HepG2 (cell line): ENCODE results near the gene STIP1. TPM values are rescaled to one million over a fixed set of nuclear protein-coding genes. Genes with fewer than 3 reads are reported as not detected.
A peak's percentile ranks its signal among the peaks of the same experiment; 100 is the strongest.

Experiments used
- ATAC-seq: fragments of 200-7000 bp; cut with Tn5 transposase; 3 replicates; pipeline ENCODE4 v1.9.1; 2020; ENCODE audit warnings: mild to moderate bottlenecking, moderate library complexity
- BruUV-seq: library from RNA; stranded (reverse); fragments of 400-500 nt; replicated peaks from 2 replicates; lab custom pipeline; 2021; lab: Mats Ljungman, UMichigan
- CTCF ChIA-PET: fragments of 300-600 bp; formaldehyde crosslinking; extraction: SDS; loops from one replicate; lab custom pipeline; 2021; ENCODE audit warnings: low total read pairs, inconsistent platforms, low intra/inter-chr PET ratio; lab: Yijun Ruan, JAX
- POLR2A ChIA-PET: fragments of 350-600 bp; sonication (Branson Sonifier 250); formaldehyde crosslinking; loops from one replicate; lab custom pipeline; 2020; ENCODE audit warnings: antibody characterized with exemption, inconsistent platforms; lab: Yijun Ruan, JAX
- DNase-seq: peaks from one replicate; pipeline ENCODE4 v3.0.0-alpha.2; 2015; ENCODE audit warnings: low spot score
- FAIRE-seq: peaks from 3 replicates; lab custom pipeline; 2011; peaks lifted over from hg19 to GRCh38; lab: Jason Lieb, UNC
- H2AFZ ChIP-seq: one replicate; pipeline ENCODE4 v1.6.1; 2011; ENCODE audit warnings: low read length, inconsistent platforms
- H3K27ac ChIP-seq: fragments of 300-600 bp; 3 replicates; pipeline ENCODE4 v1.8.0; 2011; ENCODE audit warnings: mixed run types, mild to moderate bottlenecking, mixed read lengths, low read length, inconsistent platforms; ENCODE audit not compliant: insufficient read depth; ENCODE audit errors: extremely low read length
- H3K27me3 ChIP-seq, 2 experiments: fragments of 200-600 bp in 1 of 2; 2 replicates in 1 of 2; 3 replicates in 1 of 2; pipeline versions ENCODE4 v1.6.0 to v1.8.0; 2011; ENCODE audit warnings: low read length in 2 of 2, mild to moderate bottlenecking in 2 of 2, moderate library complexity in 2 of 2, inconsistent platforms in 1 of 2; ENCODE audit not compliant: insufficient read depth in 2 of 2, control insufficient read depth in 1 of 2
- H3K36me3 ChIP-seq, 2 experiments: fragments of 200-600 bp in 1 of 2; replicated peaks in 1 of 2; 2 replicates in 1 of 2; 3 replicates in 1 of 2; pipeline versions ENCODE4 v1.5.1 to v1.8.0; 2011; ENCODE audit warnings: low read length in 2 of 2, inconsistent platforms in 1 of 2; ENCODE audit not compliant: insufficient read depth in 2 of 2, control insufficient read depth in 1 of 2
- H3K4me1 ChIP-seq: 2 replicates; pipeline ENCODE4 v1.5.1; 2012; ENCODE audit warnings: low read length, inconsistent platforms; ENCODE audit not compliant: insufficient read depth
- H3K4me2 ChIP-seq: 2 replicates; pipeline ENCODE4 v1.6.0; 2011; ENCODE audit warnings: low read depth, low read length, inconsistent platforms
- H3K4me3 ChIP-seq, 3 experiments: fragments of 200-600 bp in 1 of 3; sonication (generic), shearing (Covaris generic) in 1 of 3; replicated peaks in 1 of 3; 2 replicates each; pipeline ENCODE4 v1.5.1; 2011 to 2016; ENCODE audit warnings: low read length in 3 of 3, inconsistent platforms in 2 of 3, low read depth in 2 of 3, mild to moderate bottlenecking in 2 of 3, control low read depth in 1 of 3, mixed read lengths in 1 of 3; ENCODE audit not compliant: insufficient read depth in 1 of 3
- H3K79me2 ChIP-seq: one replicate; pipeline ENCODE4 v1.6.1; 2011; ENCODE audit warnings: low read length, inconsistent platforms; ENCODE audit not compliant: insufficient read depth
- H3K9ac ChIP-seq: 2 replicates; pipeline ENCODE4 v1.6.0; 2011; ENCODE audit warnings: mild to moderate bottlenecking, low read depth, low read length, inconsistent platforms; ENCODE audit not compliant: insufficient read depth
- H3K9me3 ChIP-seq: 2 replicates; pipeline ENCODE4 v1.5.1; 2012; ENCODE audit warnings: mild to moderate bottlenecking, low read length
- H4K20me1 ChIP-seq: 2 replicates; pipeline ENCODE4 v1.6.0; 2011; ENCODE audit warnings: inconsistent platforms, mild to moderate bottlenecking, low read length, moderate library complexity; ENCODE audit not compliant: insufficient read depth
- EZH2 ChIP-seq: conservative IDR thresholded peaks from 2 replicates; pipeline ENCODE4 v1.6.1; 2012; ENCODE audit warnings: mild to moderate bottlenecking, low read depth, low read length, moderate library complexity
- GZF1 ChIP-seq: sonication (generic); formaldehyde crosslinking; IDR thresholded peaks from 2 replicates; pipeline ENCODE4 v1.5.1; 2020; ENCODE audit warnings: mild to moderate bottlenecking, missing genetic modification reagents
- KLF9 ChIP-seq: IDR thresholded peaks from 2 replicates; pipeline ENCODE4 v1.6.1; 2016; ENCODE audit warnings: low read depth
- MTF1 ChIP-seq: sonication (generic); formaldehyde crosslinking; IDR thresholded peaks from 2 replicates; pipeline ENCODE4 v1.5.0; 2020; ENCODE audit warnings: missing genetic modification reagents
- POLR2A ChIP-seq, 2 experiments: IDR thresholded peaks; 2 replicates each; pipeline ENCODE4 v1.6.1; 2011; ENCODE audit warnings: low read depth in 2 of 2, low read length in 2 of 2, mild to moderate bottlenecking in 1 of 2, moderate library complexity in 1 of 2; ENCODE audit not compliant: insufficient read depth in 1 of 2
- SOX6 ChIP-seq, 2 experiments: fragments of 450-650 bp in 1 of 2; sonication (generic) in 1 of 2; formaldehyde crosslinking in 1 of 2; IDR thresholded peaks; 2 replicates each; pipeline versions ENCODE4 v1.4.0 to v1.6.1; 2017 to 2020; ENCODE audit warnings: antibody characterized with exemption in 1 of 2, mild to moderate bottlenecking in 1 of 2, missing genetic modification reagents in 1 of 2
- SYNCRIP ChIP-seq: fragments of 200-400 bp; formaldehyde crosslinking; IDR thresholded peaks from 2 replicates; pipeline ENCODE4 v1.6.1; 2018; ENCODE audit warnings: mild to moderate bottlenecking, low read depth, low read length; ENCODE audit not compliant: insufficient read depth
- ZNF33B ChIP-seq: sonication (generic); formaldehyde crosslinking; IDR thresholded peaks from 2 replicates; pipeline ENCODE4 v1.5.1; 2020; ENCODE audit warnings: mild to moderate bottlenecking, missing genetic modification reagents
- WGBS: methylation state at CpG from one replicate; pipeline ENCODE4 v1.1.6; 2017; ENCODE audit warnings: low lambda C conversion rate; 5-methylcytosine and 5-hydroxymethylcytosine counted together
- in situ Hi-C: cut with HindIII; loops from 2 replicates; pipeline ENCODE4 v1.10.0; 2017; ENCODE audit warnings: low pct_unique_long_range_greater_than_20kb; ENCODE audit not compliant: extremely low pct_ligation_motif_present
- intact Hi-C: fragments of 100-400 bp; cut with micrococcal nuclease; formaldehyde crosslinking; loops from one replicate; pipeline ENCODE4 v1.10.0; 2022; ENCODE audit not compliant: unreplicated experiment
- polyA plus RNA-seq, 8 experiments: library from polyadenylated mRNA; depleted of rRNA in 3 of 8; stranded (reverse) in 7 of 8; unstranded in 1 of 8; fragments of >200 nt; fragmentation: Illumina TruSeq in 4 of 8; extraction: Trizol in 4 of 8; gene quantifications; 2 replicates each; pipeline versions ENCODE4 v1.2.1 to v1.2.3, GENCODE V29; 2011 to 2016; ENCODE audit warnings: low read depth in 4 of 8, missing spikeins in 1 of 8, mixed read lengths in 1 of 8; ENCODE audit not compliant: insufficient read depth in 1 of 8
- total RNA-seq, 5 experiments: library from RNA; depleted of rRNA; stranded (reverse); fragments of >200 nt; fragmentation: Illumina TruSeq; extraction: Trizol; gene quantifications; 2 replicates each; pipeline ENCODE4 v1.2.3, GENCODE V29; 2016; ENCODE audit warnings: low read depth in 1 of 5
- TF ChIP-seq, protein P1 (sequence below): sonication (generic); formaldehyde crosslinking; IDR thresholded peaks from 2 replicates; pipeline ENCODE4 v1.4.0; 2020; ENCODE audit warnings: mild to moderate bottlenecking, missing genetic modification reagents

STIP1 gene
- total and polyA plus RNA-seq, 2 of the 13 experiments (the other 11 are each of a cell fraction or from before 2014, with no cell fraction given): 81.1 to 217 TPM

DNA sequence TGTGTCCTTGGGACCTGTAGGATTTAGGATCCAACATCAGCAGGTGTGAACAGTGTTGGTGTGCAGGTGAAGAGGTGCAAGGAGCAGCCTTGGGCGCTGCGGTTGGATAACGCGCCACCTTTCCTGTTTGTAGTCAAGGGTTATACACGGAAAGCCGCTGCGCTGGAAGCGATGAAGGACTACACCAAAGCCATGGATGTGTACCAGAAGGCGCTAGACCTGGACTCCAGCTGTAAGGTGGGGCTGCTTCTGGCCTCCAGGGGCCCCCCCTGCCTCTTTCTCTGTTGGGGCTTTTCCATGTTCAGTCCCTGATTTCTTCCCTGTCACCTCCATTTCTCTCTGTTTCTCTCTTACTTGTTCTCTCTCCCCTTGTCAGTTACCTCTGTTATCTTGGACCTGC is 17.0 kb downstream of the STIP1 start:
- FAIRE-seq (no peak), DNase-seq (no peak), ATAC-seq (no peak)
- CTCF ChIA-PET: no interaction called here
- H3K4me3 ChIP-seq: no peak overlapping the region
- POLR2A ChIA-PET: interaction anchor here (3.8 kb wide), 1 partner anchor 18 kb away, joined by 18 read pairs; the partner anchor contains the start of gene STIP1
- no peak overlapping the region for H3K9ac ChIP-seq
- no peaks in the 10 kb centered on the region for H3K79me2 ChIP-seq
- no peaks in the 10 kb centered on the region for H3K27me3 ChIP-seq
- in situ Hi-C loops (no loop called here), intact Hi-C loops (no loop called here)
- H4K20me1 ChIP-seq: 0 out of 2 replicates have a peak, but pooled peaks cover 2% of the 10 kb centered on the region
- H3K4me2 ChIP-seq: no peak overlapping the region
- H3K27ac ChIP-seq: no peak overlapping the region
- no peaks in the 10 kb centered on the region for H3K9me3 ChIP-seq
- peaks cover 36 to 53% of the 10 kb centered on the region in 2 experiments for H3K36me3 ChIP-seq
- H3K4me1 ChIP-seq: peaks cover 17% of the 10 kb centered on the region
- H2AFZ ChIP-seq: no peak overlapping the region
- 100% methylated on average over 6 of the region's 9 CpGs for WGBS
- TF ChIP-seq KLF9 (CRISPR knock-in tag) (no peak), MTF1 (CRISPR knock-in tag) (no peak), EZH2 (no peak), SOX6 (IDR thresholded peaks at IDR 0.05) (no peak), SOX6 (CRISPR knock-in tag; IDR thresholded peaks at IDR 0.05) (no peak), ZNF33B (CRISPR knock-in tag) (no peak), SYNCRIP (no peak)
- BruUV-seq: no TSS peak

GRCh38 chr11:64203421-64204079 is 17.6 kb downstream of the STIP1 start:
- no peak for DNase-seq
- WGBS: 98% methylated on average over 27 of the region's 27 CpGs
- intact Hi-C loops (no loop called here), in situ Hi-C loops (no loop called here)
- H3K27me3 ChIP-seq: no peaks in the 10 kb centered on the region
- H2AFZ ChIP-seq: no peak overlapping the region
- BruUV-seq: no TSS peak
- 0 out of 2 replicates have a peak, but pooled peaks cover 2% of the 10 kb centered on the region for H4K20me1 ChIP-seq
- FAIRE-seq: no peak
- H3K9me3 ChIP-seq: no peaks in the 10 kb centered on the region
- peaks cover 36 to 47% of the 10 kb centered on the region in 2 experiments for H3K36me3 ChIP-seq
- POLR2A ChIA-PET: interaction anchor here (1.6 to 3.8 kb wide), 3 partner anchors 18 to 38 kb away, joined by 5 to 18 read pairs (median 6); partner anchors contain the start of genes FKBP2, NUDT22, STIP1 and TRPT1
- CTCF ChIA-PET: interaction anchor here (1.7 kb wide), 1 partner anchor 101 kb away, joined by 7 read pairs; no protein-coding TSS in a partner anchor
- no peak overlapping the region for H3K9ac ChIP-seq
- no peak overlapping the region for H3K27ac ChIP-seq
- no peak for ATAC-seq
- no peak overlapping the region for H3K4me3 ChIP-seq
- TF ChIP-seq GZF1 (CRISPR knock-in tag): no peak
- TF ChIP-seq, protein P1, sequence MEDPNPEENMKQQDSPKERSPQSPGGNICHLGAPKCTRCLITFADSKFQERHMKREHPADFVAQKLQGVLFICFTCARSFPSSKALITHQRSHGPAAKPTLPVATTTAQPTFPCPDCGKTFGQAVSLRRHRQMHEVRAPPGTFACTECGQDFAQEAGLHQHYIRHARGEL (CRISPR knock-in tag): no peak
- TF ChIP-seq POLR2A (IDR thresholded peaks at IDR 0.05; ENCODE audit: insufficient read depth in 1 of 2, low read depth in 2 of 2, low read length in 2 of 2): 0 out of 4 replicates have a peak, but pooled peaks of 1 of the 2 experiments have one; percentile 8
- no peaks in the 10 kb centered on the region for H3K79me2 ChIP-seq
- H3K4me1 ChIP-seq: peaks cover 17% of the 10 kb centered on the region
- no peak overlapping the region for H3K4me2 ChIP-seq
